ENCODE measurements around the gene SLC22A14. TPM values are rescaled to one million over a fixed set of nuclear protein-coding genes. Genes with fewer than 3 reads are reported as not detected.

SLC22A14 gene
- total RNA-seq, 1 donor: not detected

DNA sequence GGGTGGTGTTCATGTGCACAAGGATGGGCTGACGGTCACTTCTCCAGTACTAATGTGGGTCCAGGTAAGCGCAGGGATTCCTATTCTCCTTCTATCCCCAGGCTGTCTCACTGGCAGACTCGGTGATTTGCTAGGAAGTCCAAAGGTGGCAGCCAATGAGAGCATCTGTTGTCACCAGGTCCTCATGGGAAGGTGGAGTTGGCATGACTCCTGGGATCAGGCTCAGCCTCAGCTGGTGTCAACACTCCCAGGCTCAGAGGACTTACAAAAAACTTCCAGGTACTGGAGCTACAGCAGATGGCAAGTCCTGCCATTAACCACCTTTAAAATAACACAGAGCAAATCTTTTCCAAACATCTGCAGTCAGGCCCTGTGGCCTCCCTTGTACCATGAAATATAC, 78.3 kb downstream of the SLC22A14 start:
- H3K4me3 ChIP-seq (ENCODE audit: low read depth, low read length): no peak overlapping the region
- TF ChIP-seq, protein P1, sequence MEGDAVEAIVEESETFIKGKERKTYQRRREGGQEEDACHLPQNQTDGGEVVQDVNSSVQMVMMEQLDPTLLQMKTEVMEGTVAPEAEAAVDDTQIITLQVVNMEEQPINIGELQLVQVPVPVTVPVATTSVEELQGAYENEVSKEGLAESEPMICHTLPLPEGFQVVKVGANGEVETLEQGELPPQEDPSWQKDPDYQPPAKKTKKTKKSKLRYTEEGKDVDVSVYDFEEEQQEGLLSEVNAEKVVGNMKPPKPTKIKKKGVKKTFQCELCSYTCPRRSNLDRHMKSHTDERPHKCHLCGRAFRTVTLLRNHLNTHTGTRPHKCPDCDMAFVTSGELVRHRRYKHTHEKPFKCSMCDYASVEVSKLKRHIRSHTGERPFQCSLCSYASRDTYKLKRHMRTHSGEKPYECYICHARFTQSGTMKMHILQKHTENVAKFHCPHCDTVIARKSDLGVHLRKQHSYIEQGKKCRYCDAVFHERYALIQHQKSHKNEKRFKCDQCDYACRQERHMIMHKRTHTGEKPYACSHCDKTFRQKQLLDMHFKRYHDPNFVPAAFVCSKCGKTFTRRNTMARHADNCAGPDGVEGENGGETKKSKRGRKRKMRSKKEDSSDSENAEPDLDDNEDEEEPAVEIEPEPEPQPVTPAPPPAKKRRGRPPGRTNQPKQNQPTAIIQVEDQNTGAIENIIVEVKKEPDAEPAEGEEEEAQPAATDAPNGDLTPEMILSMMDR (IDR thresholded peaks at IDR 0.05; ENCODE audit: insufficient read depth, low read length): no peak
- DNase-seq (ENCODE audit: low read depth): no peak

DNA sequence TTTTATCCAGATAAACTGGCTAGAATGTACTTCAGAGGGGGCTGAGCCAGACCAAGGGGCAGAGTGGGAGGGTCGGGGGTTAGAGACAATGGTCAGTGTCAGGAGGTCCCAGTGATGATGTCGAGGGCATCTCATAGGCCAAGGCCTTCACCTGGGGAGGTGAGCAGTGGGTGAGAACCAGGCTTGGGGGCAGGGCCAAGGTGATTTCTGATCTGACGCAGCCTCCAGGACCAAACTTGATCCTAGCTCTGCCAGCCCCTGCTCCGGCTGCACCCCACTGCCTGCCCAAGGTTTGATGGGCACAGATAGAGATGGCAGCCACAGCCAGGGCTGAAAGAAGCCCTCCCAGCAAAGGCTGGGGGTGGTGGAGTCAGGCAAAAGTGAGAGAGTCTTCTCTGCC, 79.4 kb downstream of the SLC22A14 start:
- TF ChIP-seq, protein P1 (IDR thresholded peaks at IDR 0.05; ENCODE audit: insufficient read depth, low read length): no peak
- DNase-seq (ENCODE audit: low read depth): no peak
- H3K4me3 ChIP-seq (ENCODE audit: low read depth, low read length): no peak overlapping the region

- no peak overlapping the region for H3K4me3 ChIP-seq (ENCODE audit: low read depth, low read length)
- TF ChIP-seq, protein P1 (IDR thresholded peaks at IDR 0.05; ENCODE audit: insufficient read depth, low read length): no peak
- no peak for DNase-seq (ENCODE audit: low read depth)
Observed at GRCh38 chr3:38362825-38363224, 80.7 kb downstream of the SLC22A14 start.

DNA sequence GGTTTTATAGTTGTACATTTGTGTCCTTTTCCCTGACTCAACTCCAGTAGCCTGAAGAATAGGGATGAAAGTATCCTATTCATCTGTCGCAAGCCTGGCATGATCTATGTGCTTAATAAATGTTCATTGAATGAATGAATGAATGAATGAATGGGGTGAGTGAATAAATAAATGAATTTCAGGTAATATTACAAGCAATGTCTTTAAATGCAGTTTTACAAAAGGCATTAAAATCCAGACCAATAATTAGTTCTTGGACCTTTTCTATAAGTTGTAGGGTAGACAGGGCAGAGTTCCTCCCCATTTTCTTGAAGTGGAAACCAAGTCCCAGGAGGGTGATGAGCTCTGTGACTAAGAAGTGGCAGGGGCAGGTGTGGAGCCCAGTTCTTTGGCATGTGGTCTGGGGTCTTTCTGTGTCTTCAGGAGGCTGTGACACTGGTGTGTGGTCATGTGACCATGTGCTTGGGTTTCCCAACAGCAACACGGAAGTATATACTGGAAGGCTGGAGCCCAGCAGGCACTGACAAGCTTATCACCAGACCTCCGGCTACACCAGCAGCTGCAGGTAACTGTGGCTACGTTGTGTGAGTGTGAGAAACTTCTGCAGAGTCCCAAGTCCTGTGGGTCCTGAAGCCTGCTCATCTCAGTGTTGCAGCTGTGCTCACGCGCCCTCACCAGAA, 82.8 kb downstream of the SLC22A14 start:
- H3K4me3 ChIP-seq (ENCODE audit: low read depth, low read length): no peak overlapping the region
- TF ChIP-seq, protein P1 (IDR thresholded peaks at IDR 0.05; ENCODE audit: insufficient read depth, low read length): no peak
- DNase-seq (ENCODE audit: low read depth): no peak

- TF ChIP-seq, protein P1 (IDR thresholded peaks at IDR 0.05; ENCODE audit: insufficient read depth, low read length): no peak
- no peak overlapping the region for H3K4me3 ChIP-seq (ENCODE audit: low read depth, low read length)
- no peak for DNase-seq (ENCODE audit: low read depth)
Observed at GRCh38 chr3:38365469-38366062, 83.5 kb downstream of the SLC22A14 start.

GRCh38 chr3:38366082-38366481, 84.0 kb downstream of the SLC22A14 start:
- H3K4me3 ChIP-seq (ENCODE audit: low read depth, low read length): no peak overlapping the region
- TF ChIP-seq, protein P1 (IDR thresholded peaks at IDR 0.05; ENCODE audit: insufficient read depth, low read length): no peak
- no peak for DNase-seq (ENCODE audit: low read depth)

Measured in fibroblast of the aortic adventitia (primary cell).